Measurements from ENCODE around the gene TCF12. TPM values are rescaled to one million over a fixed set of nuclear protein-coding genes. Genes with fewer than 3 reads are reported as not detected.
A peak's percentile ranks its signal among the peaks of the same experiment; 100 is the strongest.

TCF12 gene
- total RNA-seq, 1 experiment from 2014 or later, result 102 TPM

DNA sequence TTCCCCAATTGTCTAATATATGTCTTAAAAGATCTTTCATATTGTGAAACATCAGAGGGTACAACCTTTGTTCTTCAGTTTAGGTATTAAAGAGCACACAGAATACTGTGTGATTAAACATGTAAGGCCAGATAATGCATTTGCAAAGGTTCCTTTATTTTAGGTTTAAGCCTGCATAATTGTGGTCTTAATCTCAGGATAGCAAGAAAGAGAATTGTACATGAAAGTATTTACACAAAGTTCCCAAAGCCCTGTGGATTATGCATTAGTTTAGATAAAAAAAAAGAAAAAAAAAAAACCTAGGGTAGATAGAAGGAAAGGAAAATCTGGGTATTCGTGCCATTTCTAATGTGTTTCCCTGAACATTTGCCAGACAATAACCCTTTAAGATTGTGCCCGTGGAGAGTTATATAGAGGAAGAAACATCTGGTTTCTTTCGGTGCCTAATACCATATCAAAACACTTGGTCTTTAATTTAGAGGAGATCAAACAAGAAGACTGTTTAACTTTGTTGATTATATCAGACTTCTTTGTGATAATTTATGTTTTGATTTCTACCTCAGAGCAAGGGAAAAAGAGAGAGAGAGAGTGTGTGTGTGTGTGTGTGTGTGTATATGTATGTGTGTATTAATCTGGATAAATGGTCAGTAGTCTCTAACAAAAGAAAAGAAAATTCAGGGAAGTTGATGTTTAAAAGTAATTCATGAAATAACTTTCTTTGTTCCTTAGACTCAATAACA, 318.3 kb downstream of the TCF12 start:
- DNase-seq (ENCODE audit: low read depth, low spot score) (no peak), ATAC-seq (no peak)
- H3K4me3 ChIP-seq (ENCODE audit: low read depth in 2 of 2, low read length in 2 of 2), result no peak overlapping the region
- in situ Hi-C loops (cut with HindIII; ENCODE audit: low pct_unique_long_range_greater_than_20kb, low sequenced_read_pairs) (no loop called here), intact Hi-C loops (cut with micrococcal nuclease; ENCODE audit: unreplicated experiment) (no loop called here)
- peaks cover 5% of the 10 kb centered on the region; the same call in 1 of the 2 replicates for H3K36me3 ChIP-seq (ENCODE audit: control insufficient read depth, insufficient read depth, low read length)
- no peaks in the 10 kb centered on the region for H3K9me3 ChIP-seq (ENCODE audit: control insufficient read depth, insufficient read depth, low read depth, low read length)
- H3K4me1 ChIP-seq (ENCODE audit: control insufficient read depth, insufficient read depth, low read length), result no peaks in the 10 kb centered on the region
- POLR2A ChIA-PET, result no interaction called here
- no peak for TF ChIP-seq POLR2AphosphoS5 (IDR thresholded peaks at IDR 0.05; ENCODE audit: low read depth, low read length)
- TF ChIP-seq, protein P1, sequence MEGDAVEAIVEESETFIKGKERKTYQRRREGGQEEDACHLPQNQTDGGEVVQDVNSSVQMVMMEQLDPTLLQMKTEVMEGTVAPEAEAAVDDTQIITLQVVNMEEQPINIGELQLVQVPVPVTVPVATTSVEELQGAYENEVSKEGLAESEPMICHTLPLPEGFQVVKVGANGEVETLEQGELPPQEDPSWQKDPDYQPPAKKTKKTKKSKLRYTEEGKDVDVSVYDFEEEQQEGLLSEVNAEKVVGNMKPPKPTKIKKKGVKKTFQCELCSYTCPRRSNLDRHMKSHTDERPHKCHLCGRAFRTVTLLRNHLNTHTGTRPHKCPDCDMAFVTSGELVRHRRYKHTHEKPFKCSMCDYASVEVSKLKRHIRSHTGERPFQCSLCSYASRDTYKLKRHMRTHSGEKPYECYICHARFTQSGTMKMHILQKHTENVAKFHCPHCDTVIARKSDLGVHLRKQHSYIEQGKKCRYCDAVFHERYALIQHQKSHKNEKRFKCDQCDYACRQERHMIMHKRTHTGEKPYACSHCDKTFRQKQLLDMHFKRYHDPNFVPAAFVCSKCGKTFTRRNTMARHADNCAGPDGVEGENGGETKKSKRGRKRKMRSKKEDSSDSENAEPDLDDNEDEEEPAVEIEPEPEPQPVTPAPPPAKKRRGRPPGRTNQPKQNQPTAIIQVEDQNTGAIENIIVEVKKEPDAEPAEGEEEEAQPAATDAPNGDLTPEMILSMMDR (IDR thresholded peaks at IDR 0.05), result no peak
- TF ChIP-seq TCF7L2 (IDR thresholded peaks at IDR 0.05; ENCODE audit: low read depth, low read length), result no peak
- TF ChIP-seq, protein P2, sequence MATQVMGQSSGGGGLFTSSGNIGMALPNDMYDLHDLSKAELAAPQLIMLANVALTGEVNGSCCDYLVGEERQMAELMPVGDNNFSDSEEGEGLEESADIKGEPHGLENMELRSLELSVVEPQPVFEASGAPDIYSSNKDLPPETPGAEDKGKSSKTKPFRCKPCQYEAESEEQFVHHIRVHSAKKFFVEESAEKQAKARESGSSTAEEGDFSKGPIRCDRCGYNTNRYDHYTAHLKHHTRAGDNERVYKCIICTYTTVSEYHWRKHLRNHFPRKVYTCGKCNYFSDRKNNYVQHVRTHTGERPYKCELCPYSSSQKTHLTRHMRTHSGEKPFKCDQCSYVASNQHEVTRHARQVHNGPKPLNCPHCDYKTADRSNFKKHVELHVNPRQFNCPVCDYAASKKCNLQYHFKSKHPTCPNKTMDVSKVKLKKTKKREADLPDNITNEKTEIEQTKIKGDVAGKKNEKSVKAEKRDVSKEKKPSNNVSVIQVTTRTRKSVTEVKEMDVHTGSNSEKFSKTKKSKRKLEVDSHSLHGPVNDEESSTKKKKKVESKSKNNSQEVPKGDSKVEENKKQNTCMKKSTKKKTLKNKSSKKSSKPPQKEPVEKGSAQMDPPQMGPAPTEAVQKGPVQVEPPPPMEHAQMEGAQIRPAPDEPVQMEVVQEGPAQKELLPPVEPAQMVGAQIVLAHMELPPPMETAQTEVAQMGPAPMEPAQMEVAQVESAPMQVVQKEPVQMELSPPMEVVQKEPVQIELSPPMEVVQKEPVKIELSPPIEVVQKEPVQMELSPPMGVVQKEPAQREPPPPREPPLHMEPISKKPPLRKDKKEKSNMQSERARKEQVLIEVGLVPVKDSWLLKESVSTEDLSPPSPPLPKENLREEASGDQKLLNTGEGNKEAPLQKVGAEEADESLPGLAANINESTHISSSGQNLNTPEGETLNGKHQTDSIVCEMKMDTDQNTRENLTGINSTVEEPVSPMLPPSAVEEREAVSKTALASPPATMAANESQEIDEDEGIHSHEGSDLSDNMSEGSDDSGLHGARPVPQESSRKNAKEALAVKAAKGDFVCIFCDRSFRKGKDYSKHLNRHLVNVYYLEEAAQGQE (IDR thresholded peaks at IDR 0.05; ENCODE audit: insufficient read depth in 1 of 2, low read depth in 2 of 2, low read length in 1 of 2), result no peak
- no peak for TF ChIP-seq SIN3A (IDR thresholded peaks at IDR 0.05; ENCODE audit: borderline replicate concordance, insufficient read depth, low read depth, low read length)
- BruUV-seq (replicated peaks), result TSS peak; percentile 9
- H3K27me3 ChIP-seq (ENCODE audit: control insufficient read depth, insufficient read depth, low read length), result no peaks in the 10 kb centered on the region
- CTCF ChIA-PET, result no interaction called here
- no peak overlapping the region for H3K27ac ChIP-seq (ENCODE audit: low read length)

DNA sequence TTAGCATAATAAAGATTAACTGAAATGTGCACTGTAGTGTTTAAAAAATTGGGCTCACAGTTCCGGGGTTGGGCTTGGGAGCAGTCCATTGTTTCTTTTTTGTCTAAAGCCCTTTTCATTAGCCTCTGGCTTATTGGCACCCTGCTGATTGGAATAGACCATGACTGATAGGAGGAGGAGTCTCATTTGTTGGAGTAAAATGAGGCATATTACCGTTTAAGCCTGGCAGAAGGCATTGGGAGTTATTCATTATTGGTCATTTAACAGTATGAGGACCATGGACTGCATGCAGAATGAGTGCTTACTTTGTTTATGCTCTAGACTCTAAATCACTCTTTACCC, 318.8 kb downstream of the TCF12 start:
- H3K27ac ChIP-seq (ENCODE audit: low read length), result no peak overlapping the region
- H3K36me3 ChIP-seq (ENCODE audit: control insufficient read depth, insufficient read depth, low read length), result peaks cover 5% of the 10 kb centered on the region; the same call in 1 of the 2 replicates
- ChIA-PET POLR2A (no interaction called here), CTCF (no interaction called here)
- no peak overlapping the region for H3K4me3 ChIP-seq (ENCODE audit: low read depth in 2 of 2, low read length in 2 of 2)
- BruUV-seq (replicated peaks), result no TSS peak
- H3K27me3 ChIP-seq (ENCODE audit: control insufficient read depth, insufficient read depth, low read length), result no peaks in the 10 kb centered on the region
- TF ChIP-seq, protein P2 (IDR thresholded peaks at IDR 0.05; ENCODE audit: insufficient read depth in 1 of 2, low read depth in 2 of 2, low read length in 1 of 2), result no peak
- TF ChIP-seq, protein P1 (IDR thresholded peaks at IDR 0.05), result no peak
- TF ChIP-seq SIN3A (IDR thresholded peaks at IDR 0.05; ENCODE audit: borderline replicate concordance, insufficient read depth, low read depth, low read length) (no peak), POLR2AphosphoS5 (IDR thresholded peaks at IDR 0.05; ENCODE audit: low read depth, low read length) (no peak), TCF7L2 (IDR thresholded peaks at IDR 0.05; ENCODE audit: low read depth, low read length) (no peak)
- intact Hi-C loops (cut with micrococcal nuclease; ENCODE audit: unreplicated experiment), result no loop called here
- ATAC-seq (no peak), DNase-seq (ENCODE audit: low read depth, low spot score) (no peak)
- in situ Hi-C loops (cut with HindIII; ENCODE audit: low pct_unique_long_range_greater_than_20kb, low sequenced_read_pairs), result no loop called here
- H3K4me1 ChIP-seq (ENCODE audit: control insufficient read depth, insufficient read depth, low read length), result no peaks in the 10 kb centered on the region
- H3K9me3 ChIP-seq (ENCODE audit: control insufficient read depth, insufficient read depth, low read depth, low read length), result no peaks in the 10 kb centered on the region
